ENCODE data around the gene IMMP2L. TPM values are rescaled to one million over a fixed set of nuclear protein-coding genes. Genes with fewer than 3 reads are reported as not detected.

IMMP2L gene
- total RNA-seq, 1 experiment from 2014 or later = 8.8 TPM

GRCh38 chr7:110861163-110861562 is 701.1 kb downstream of the IMMP2L start:
- ATAC-seq (no peak), DNase-seq (ENCODE audit: low read depth, low spot score) (no peak)
- no peak overlapping the region for H3K27ac ChIP-seq (ENCODE audit: low read length)
- ChIA-PET POLR2A (no interaction called here), CTCF (no interaction called here)
- no peaks in the 10 kb centered on the region for H3K4me1 ChIP-seq (ENCODE audit: control insufficient read depth, insufficient read depth, low read length)
- no peaks in the 10 kb centered on the region for H3K36me3 ChIP-seq (ENCODE audit: control insufficient read depth, insufficient read depth, low read length)
- no TSS peak for BruUV-seq (replicated peaks)
- H3K4me3 ChIP-seq (ENCODE audit: low read depth in 2 of 2, low read length in 2 of 2) = no peak overlapping the region
- intact Hi-C loops (cut with micrococcal nuclease; ENCODE audit: unreplicated experiment) = no loop called here
- no peaks in the 10 kb centered on the region for H3K9me3 ChIP-seq (ENCODE audit: control insufficient read depth, insufficient read depth, low read depth, low read length)
- no peaks in the 10 kb centered on the region for H3K27me3 ChIP-seq (ENCODE audit: control insufficient read depth, insufficient read depth, low read length)
- no peak for TF ChIP-seq SIN3A (IDR thresholded peaks at IDR 0.05; ENCODE audit: borderline replicate concordance, insufficient read depth, low read depth, low read length)
- TF ChIP-seq REST (IDR thresholded peaks at IDR 0.05; ENCODE audit: insufficient read depth in 1 of 2, low read depth in 2 of 2, low read length in 1 of 2) = no peak
- TF ChIP-seq TCF7L2 (IDR thresholded peaks at IDR 0.05; ENCODE audit: low read depth, low read length) = no peak
- no peak for TF ChIP-seq CTCF (IDR thresholded peaks at IDR 0.05)
- TF ChIP-seq POLR2AphosphoS5 (IDR thresholded peaks at IDR 0.05; ENCODE audit: low read depth, low read length) = no peak
- in situ Hi-C loops (cut with HindIII; ENCODE audit: low pct_unique_long_range_greater_than_20kb, low sequenced_read_pairs) = no loop called here

GRCh38 chr7:110857106-110857505 is 705.2 kb downstream of the IMMP2L start:
- CTCF ChIA-PET = no interaction called here
- TF ChIP-seq CTCF (IDR thresholded peaks at IDR 0.05) (no peak), POLR2AphosphoS5 (IDR thresholded peaks at IDR 0.05; ENCODE audit: low read depth, low read length) (no peak), TCF7L2 (IDR thresholded peaks at IDR 0.05; ENCODE audit: low read depth, low read length) (no peak), SIN3A (IDR thresholded peaks at IDR 0.05; ENCODE audit: borderline replicate concordance, insufficient read depth, low read depth, low read length) (no peak), REST (IDR thresholded peaks at IDR 0.05; ENCODE audit: insufficient read depth in 1 of 2, low read depth in 2 of 2, low read length in 1 of 2) (no peak)
- Histone ChIP-seq H3K9me3 (ENCODE audit: control insufficient read depth, insufficient read depth, low read depth, low read length) (no peaks in the 10 kb centered on the region), H3K4me1 (ENCODE audit: control insufficient read depth, insufficient read depth, low read length) (no peaks in the 10 kb centered on the region), H3K36me3 (ENCODE audit: control insufficient read depth, insufficient read depth, low read length) (no peaks in the 10 kb centered on the region), H3K4me3 (ENCODE audit: low read depth in 2 of 2, low read length in 2 of 2) (no peak overlapping the region), H3K27ac (ENCODE audit: low read length) (no peak overlapping the region), H3K27me3 (ENCODE audit: control insufficient read depth, insufficient read depth, low read length) (no peaks in the 10 kb centered on the region)
- ATAC-seq (no peak), DNase-seq (ENCODE audit: low read depth, low spot score) (no peak)
- in situ Hi-C loops (cut with HindIII; ENCODE audit: low pct_unique_long_range_greater_than_20kb, low sequenced_read_pairs) (no loop called here), intact Hi-C loops (cut with micrococcal nuclease; ENCODE audit: unreplicated experiment) (no loop called here)
- BruUV-seq (replicated peaks) = no TSS peak
- POLR2A ChIA-PET = no interaction called here
